Choroid plexus epithelial cell (primary cell): ENCODE data around the gene HACD1.
A peak's percentile ranks its signal among the peaks of the same experiment; 100 is the strongest.

Experiments used
- DNase-seq: peaks from one replicate; pipeline ENCODE4 v3.0.0-alpha.2; 2010; ENCODE audit warnings: low read depth
- H3K4me3 ChIP-seq: 2 replicates; pipeline ENCODE4 v1.5.1; 2011; ENCODE audit warnings: low read depth, mild to moderate bottlenecking, control low read depth, low read length, moderate library complexity
- TF ChIP-seq, protein P1 (sequence below): conservative IDR thresholded peaks from 2 replicates; pipeline ENCODE4 v1.5.1; 2011; ENCODE audit warnings: low read depth, mild to moderate bottlenecking, control low read depth, inconsistent platforms, low read length, moderate library complexity

HACD1 gene

DNA sequence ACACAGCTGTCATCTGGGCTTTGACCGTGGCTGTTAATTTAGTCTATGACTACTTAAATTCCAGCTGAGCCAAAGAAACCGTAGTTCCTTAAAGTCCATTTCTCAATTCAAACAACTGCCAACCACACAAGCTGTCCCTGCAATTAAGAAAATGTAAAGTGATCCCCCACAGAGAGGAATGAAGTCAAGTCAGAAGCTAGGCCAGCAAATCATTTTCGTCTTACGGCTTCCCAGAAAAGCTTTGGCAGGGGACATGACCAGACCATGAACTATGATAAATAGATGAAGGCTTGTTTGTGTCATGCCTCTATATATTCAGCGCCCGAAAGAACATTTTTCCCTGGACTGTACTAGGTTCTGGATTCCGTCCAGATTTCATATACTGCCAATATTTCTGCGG is 54.6 kb downstream of the HACD1 start:
- TF ChIP-seq, protein P1, sequence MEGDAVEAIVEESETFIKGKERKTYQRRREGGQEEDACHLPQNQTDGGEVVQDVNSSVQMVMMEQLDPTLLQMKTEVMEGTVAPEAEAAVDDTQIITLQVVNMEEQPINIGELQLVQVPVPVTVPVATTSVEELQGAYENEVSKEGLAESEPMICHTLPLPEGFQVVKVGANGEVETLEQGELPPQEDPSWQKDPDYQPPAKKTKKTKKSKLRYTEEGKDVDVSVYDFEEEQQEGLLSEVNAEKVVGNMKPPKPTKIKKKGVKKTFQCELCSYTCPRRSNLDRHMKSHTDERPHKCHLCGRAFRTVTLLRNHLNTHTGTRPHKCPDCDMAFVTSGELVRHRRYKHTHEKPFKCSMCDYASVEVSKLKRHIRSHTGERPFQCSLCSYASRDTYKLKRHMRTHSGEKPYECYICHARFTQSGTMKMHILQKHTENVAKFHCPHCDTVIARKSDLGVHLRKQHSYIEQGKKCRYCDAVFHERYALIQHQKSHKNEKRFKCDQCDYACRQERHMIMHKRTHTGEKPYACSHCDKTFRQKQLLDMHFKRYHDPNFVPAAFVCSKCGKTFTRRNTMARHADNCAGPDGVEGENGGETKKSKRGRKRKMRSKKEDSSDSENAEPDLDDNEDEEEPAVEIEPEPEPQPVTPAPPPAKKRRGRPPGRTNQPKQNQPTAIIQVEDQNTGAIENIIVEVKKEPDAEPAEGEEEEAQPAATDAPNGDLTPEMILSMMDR = no peak
- no peak overlapping the region for H3K4me3 ChIP-seq
- peak; percentile 90 for DNase-seq

DNA sequence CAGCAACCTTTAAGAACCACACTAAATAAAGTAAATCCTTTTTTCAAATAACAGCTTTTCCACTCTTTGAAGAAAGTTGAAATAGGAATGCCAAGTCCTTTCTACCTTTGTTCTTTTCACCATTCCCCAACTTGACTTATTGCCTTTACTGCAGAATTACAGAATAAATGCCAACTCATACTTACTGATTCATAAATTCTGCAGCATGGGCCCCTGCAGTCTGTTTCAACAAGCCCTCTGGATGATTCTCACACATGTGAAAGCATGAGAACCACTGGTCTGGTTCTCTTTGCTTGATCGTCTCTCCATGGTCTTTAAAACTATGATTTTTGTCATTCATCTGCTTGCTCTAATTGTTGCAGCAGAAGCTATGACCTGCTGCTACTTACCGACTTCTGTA is 56.1 kb downstream of the HACD1 start:
- DNase-seq = peak; percentile 9
- no peak overlapping the region for H3K4me3 ChIP-seq
- TF ChIP-seq, protein P1 = no peak

DNA sequence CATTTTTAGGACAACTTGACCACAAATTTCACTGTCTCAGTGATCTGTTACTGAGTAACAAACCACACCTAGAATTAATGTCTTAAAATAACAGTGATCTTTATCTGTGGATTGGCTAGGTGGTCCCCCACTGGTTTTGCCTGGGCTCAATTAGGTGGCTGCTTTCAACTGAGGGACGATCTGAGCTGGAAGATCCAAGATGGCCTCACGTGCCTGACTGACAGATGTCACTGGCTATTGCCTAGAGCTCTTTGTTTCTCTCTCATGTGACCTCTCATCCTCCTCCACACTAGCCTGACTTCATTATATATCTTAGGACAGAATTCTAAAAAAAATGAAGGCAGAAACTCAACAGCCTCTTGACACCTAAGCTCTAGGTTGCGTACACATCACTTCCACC is 59.7 kb downstream of the HACD1 start:
- TF ChIP-seq, protein P1 = no peak
- H3K4me3 ChIP-seq = no peak overlapping the region
- no peak for DNase-seq

DNA sequence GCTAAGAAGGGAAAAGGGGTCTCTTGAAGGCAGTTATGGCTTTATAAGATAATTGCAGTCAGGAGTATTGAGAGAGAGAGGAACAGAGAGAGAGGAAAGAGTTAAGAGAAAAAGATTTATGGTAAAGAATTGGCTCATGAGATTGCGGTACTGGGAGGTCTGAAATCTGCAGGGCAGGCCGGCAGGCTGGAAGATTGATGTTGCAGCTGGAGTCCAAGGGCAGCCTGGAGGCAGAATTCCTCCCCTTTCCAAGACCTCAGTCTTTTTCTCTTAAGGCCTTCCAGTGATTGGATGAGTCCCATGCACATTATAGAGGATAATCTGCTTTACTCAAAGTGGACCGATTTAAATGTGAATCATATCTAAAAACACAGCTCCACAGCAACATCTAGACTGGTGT is 68.4 kb downstream of the HACD1 start:
- TF ChIP-seq, protein P1 = no peak
- peak; percentile 30 for DNase-seq
- H3K4me3 ChIP-seq = no peak overlapping the region

DNA sequence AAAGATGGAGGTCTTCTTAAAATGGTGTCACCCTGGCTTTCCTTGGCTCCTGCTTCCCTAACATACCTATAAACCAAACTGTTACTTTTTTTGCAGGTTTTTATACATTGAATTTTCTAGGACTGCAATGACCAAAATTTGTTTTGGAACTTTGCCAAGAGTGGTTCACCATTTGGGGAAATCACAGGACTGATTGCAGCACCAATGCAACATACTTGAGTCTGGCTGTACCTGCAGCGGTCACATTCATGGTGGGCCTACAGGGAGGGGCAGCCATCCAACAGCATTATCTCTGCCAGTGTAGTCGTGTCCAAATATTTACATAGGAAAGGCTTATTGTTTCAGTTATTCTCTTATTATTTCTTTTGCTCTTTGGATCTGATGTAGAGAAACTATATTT is 69.0 kb downstream of the HACD1 start:
- TF ChIP-seq, protein P1 = no peak
- DNase-seq = peak; percentile 45
- H3K4me3 ChIP-seq = no peak overlapping the region

DNA sequence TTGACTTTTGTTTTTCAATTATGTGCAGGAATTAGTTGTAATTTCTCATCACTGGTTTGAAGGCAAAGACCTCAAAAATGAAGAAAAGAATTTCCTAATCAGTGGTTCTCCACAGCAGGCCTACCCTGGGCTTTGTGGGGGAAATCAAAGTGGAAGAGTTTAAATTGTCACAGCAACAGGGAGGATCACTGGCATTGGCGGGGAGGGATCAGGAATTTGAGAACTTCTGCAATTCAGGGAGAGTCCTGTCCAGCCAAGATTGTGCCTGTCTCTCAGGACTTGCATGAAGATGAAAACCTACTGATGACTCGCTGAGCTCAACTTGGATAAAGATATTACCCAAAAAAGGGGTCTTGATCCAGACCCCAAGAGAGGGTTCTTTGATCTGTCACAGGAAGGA is 70.1 kb downstream of the HACD1 start:
- TF ChIP-seq, protein P1 = no peak
- no peak overlapping the region for H3K4me3 ChIP-seq
- DNase-seq = peak; percentile 28

DNA sequence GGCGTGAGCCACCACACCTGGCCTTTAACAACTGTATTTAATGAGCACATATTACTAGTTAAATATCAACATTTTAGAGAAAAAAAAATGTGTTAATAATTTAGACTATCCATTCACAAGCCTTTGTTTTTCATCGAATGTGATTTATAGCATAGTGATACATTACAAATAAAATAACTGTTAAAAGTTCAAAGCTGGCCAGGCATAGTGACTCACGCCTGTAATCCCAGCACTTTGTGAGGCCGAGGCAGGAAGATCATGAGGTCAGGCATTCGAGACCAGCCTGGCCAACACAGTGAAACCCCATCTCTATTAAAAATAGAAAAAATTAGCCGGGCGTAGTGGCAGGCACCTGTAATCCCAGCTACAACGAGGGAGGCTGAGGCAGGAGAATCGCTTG is 72.7 kb downstream of the HACD1 start:
- H3K4me3 ChIP-seq = no peak overlapping the region
- TF ChIP-seq, protein P1 = no peak
- DNase-seq = peak; percentile 24
